HG02884 (cell line): ENCODE results near the gene ZNF678.
"Not testable (repeated sequence)": the region's sequence is repeated elsewhere in the genome, so short reads cannot be mapped to it uniquely, and the experiment has no call there.

Experiments
- ATAC-seq: cut with Tn5 transposase; IDR thresholded peaks from one replicate; pipeline ENCODE4 v1.9.1; 2021; ENCODE audit warnings: mild to moderate bottlenecking, moderate library complexity; ENCODE audit not compliant: unreplicated experiment

The ZNF678 gene

GRCh38 chr1:227596222-227596621 lies 32.9 kb downstream of the ZNF678 start:
- ATAC-seq: not testable (repeated sequence)

- no peak for ATAC-seq
Measured at GRCh38 chr1:227603327-227603726, 40.0 kb downstream of the ZNF678 start.

- ATAC-seq: no peak
Measured at GRCh38 chr1:227604446-227604845, 41.1 kb downstream of the ZNF678 start.

- not testable (repeated sequence) for ATAC-seq
Measured at GRCh38 chr1:227606271-227606670, 42.9 kb downstream of the ZNF678 start.

GRCh38 chr1:227607336-227607898 lies 44.1 kb downstream of the ZNF678 start:
- ATAC-seq: no peak

- no peak for ATAC-seq
Measured at GRCh38 chr1:227612658-227613057, 49.3 kb downstream of the ZNF678 start.

GRCh38 chr1:227613526-227613925 lies 50.2 kb downstream of the ZNF678 start:
- ATAC-seq: no peak

GRCh38 chr1:227621211-227621610 lies 57.9 kb downstream of the ZNF678 start:
- no peak for ATAC-seq

- ATAC-seq: no peak
Measured at GRCh38 chr1:227622739-227623475, 59.6 kb downstream of the ZNF678 start.

- no peak for ATAC-seq
Measured at GRCh38 chr1:227632325-227632724, 69.0 kb downstream of the ZNF678 start.

- no peak for ATAC-seq
Measured at GRCh38 chr1:227635596-227635995, 72.2 kb downstream of the ZNF678 start.

GRCh38 chr1:227654431-227654830 lies 91.1 kb downstream of the ZNF678 start:
- no peak for ATAC-seq

GRCh38 chr1:227654858-227655752 lies 91.7 kb downstream of the ZNF678 start:
- no peak for ATAC-seq

GRCh38 chr1:227661495-227661894 lies 98.1 kb downstream of the ZNF678 start:
- no peak for ATAC-seq

GRCh38 chr1:227662933-227663332 lies 99.6 kb downstream of the ZNF678 start:
- no peak for ATAC-seq

GRCh38 chr1:227666286-227666685 lies 102.9 kb downstream of the ZNF678 start:
- ATAC-seq: no peak

- no peak for ATAC-seq
Measured at GRCh38 chr1:227673441-227673840, 110.1 kb downstream of the ZNF678 start.

- ATAC-seq: no peak
Measured at GRCh38 chr1:227685807-227686206, 122.5 kb downstream of the ZNF678 start.

- ATAC-seq: no peak
Measured at GRCh38 chr1:227697321-227697864, 134.0 kb downstream of the ZNF678 start.

GRCh38 chr1:227701631-227702030 lies 138.3 kb downstream of the ZNF678 start:
- not testable (repeated sequence) for ATAC-seq

GRCh38 chr1:227707846-227708245 lies 144.5 kb downstream of the ZNF678 start:
- ATAC-seq: no peak
